Measurements from ENCODE around the gene GTF3C1. TPM values are rescaled to one million over a fixed set of nuclear protein-coding genes. Genes with fewer than 3 reads are reported as not detected.
"Not testable (repeated sequence)": the region's sequence is repeated elsewhere in the genome, so short reads cannot be mapped to it uniquely, and the experiment has no call there.

Gene GTF3C1
- polyA plus RNA-seq, 10 donors: 39.9 to 64.6 (median 51.2) TPM

DNA sequence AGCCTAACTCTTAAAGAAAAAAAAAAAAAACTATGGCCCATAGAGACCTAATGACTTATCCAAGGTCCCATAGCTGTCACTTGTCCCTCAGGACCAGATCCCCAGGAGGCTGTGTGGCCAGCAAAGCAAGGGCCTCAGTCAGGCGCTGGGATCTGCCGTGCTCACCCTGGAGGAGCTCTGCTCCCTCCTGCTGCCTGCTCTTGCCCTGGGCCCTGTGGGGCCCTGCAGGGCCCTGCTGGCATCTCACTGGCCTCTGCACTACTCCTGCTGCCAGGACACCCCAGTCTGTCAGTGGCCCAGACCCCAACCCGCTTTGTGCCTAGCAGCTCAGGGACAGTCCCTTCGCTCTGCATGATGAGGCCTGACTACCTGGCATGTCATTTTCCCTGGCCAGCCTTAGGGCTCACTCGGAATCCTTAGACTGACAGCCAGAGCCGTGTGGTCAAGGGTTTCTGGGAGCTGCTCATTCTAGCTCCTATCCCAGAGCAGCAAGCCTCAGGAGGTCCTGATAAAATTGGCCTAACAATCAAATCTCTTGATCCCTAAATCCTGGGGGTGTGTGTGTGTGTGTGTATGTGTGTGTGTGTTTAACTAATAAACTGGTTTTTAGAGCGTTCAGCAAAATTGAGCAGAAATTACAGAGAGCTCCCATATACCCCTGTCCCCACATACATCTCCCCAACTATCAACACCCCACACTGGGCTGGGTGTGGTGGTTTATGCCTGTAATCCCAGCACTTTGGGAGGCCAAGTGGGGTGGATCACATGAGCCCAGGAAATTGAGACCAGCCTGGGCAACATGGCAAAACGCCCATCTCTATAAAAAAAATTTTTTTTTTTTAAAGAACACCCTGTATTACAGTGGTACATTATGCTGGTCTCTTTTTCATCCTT is 22.0 kb upstream of the GTF3C1 start:
- no peak for DNase-seq

- DNase-seq: not testable (repeated sequence)
These were observed 21.3 kb upstream of the GTF3C1 start for GRCh38 chr16:27570986-27571385.

DNA sequence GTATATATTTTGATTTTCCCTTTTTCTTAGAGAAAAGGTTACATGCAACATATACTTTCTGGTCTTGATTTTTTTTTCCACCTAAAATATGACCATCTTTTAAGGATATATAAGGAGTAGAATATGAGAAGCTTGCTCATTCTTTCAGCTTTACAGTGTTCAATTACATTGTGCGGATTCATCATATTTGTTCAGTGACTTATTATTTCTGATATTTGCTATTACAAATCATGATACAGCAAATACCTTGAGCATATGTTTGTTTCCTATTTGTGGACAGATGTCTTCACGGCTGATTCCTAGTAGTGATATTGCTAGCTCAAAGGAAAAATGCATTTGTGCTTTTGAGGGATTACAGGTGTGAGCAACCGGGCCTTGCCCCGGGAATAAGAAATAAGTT is 18.4 kb upstream of the GTF3C1 start:
- DNase-seq: no peak

- DNase-seq: no peak
These were observed 16.7 kb upstream of the GTF3C1 start for GRCh38 chr16:27566417-27566816.

DNA sequence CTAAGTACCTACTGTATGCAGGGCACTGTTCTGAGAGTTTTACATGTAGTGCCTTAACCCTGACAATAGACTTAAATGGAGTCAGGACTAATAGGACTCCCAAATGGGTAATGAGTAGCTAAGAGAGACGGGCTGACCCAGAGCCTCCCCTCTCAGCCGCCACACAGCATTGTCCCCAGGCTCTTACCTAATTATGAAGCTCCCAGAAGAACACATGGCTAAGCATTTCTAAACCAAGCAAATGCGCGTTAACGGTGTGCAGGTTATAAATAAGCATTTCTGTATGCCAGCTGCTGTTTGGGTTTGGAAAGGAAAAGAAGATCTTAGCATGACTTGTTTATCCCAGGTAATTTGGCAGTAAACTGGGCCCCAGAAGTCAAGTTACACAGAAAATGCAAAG is 14.5 kb upstream of the GTF3C1 start:
- no peak for DNase-seq

DNA sequence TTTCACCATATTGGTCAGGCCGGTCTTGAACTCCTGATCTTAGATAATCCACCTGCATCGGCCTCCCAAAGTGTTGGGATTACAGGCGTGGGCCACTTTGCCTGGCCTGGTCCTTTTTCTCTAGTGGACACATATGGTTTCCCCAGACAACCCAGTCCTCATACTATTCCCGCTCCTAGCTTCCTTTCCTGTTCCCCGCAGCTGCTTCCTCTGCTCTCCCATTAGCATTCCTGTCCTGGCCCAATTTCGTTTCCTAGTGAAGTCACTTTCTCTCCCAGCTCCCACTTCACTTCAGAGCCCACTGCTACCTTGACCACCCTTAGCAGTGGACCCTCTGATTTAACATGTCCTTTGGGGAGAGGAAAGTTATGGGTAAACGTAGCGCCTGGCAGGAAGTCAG is 11.5 kb upstream of the GTF3C1 start:
- DNase-seq: peak in 1 of 3 donors; percentile 12

GRCh38 chr16:27558932-27559331 is 9.2 kb upstream of the GTF3C1 start:
- DNase-seq: no peak

- DNase-seq: no peak
These were observed 8.7 kb upstream of the GTF3C1 start for GRCh38 chr16:27558434-27558833.

DNA sequence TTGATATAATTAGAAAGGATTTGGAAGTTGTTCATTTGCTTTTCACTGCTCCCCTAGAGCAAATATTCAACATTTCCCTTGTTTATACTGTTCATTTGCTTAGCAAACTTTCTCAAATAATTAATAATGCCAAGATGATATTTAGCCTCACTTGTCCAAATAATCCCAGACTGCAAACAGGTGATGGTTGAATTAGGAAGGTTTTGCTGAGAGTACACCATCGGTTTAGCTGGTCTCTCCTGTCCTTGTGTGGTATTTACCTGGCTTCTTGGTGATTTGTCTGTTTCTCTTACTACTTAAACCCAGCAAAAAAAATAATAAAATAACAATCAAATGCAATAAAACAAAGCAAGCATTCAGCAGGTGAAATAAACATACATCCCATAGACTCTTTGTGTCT is 6.8 kb upstream of the GTF3C1 start:
- DNase-seq: no peak

DNA sequence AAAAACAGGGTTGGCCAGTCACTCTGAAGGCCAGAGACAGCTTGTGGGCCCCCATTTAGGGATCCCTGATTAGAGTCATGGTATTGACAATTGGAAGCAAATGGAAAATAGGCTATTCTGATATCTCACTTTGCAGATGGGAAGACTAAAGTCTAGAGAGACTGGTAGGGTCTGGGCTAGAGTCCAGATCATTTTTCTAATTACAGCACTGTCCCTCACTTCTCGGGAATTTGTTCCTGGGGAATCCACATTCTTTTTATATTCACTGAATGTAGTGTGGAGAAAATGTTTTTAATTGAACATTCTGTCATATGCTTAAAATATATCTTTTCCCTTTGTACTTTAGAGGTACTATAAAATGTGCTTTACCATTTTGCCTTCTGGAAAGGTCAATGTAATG is 1.3 kb upstream of the GTF3C1 start:
- DNase-seq: no peak

DNA sequence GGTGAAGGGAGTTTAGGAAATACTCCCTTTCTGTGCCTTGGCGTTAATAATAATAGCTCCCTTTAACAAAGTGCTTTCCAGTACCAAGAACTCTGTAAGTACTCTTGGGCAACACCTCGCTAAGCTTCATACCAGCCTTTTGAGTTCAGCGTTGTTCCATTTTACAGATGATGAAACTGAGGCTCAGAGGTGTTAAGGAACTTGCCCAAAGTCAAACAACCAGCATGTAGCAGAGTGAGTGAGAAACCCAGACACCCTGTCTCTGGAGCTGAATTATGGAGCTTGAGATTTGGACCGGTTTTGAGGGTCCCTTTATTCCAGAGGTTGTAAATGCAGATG is 838 bp upstream of the GTF3C1 start:
- DNase-seq: no peak

DNA sequence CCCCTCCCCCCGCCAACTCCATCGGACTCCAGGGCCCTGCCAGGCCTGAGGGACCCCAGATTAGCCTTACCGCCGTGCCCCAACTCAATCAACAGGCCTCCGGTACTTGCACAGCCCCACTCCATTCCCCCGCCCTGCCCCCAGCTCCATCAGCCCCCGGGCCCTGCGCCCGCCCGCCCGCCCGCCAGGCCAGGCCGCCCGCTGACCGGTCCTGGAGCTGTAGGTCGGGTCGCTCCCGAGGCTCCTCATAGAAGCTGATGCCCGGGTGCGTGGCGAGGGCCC is 308 bp downstream of the GTF3C1 start:
- no peak for DNase-seq

DNA sequence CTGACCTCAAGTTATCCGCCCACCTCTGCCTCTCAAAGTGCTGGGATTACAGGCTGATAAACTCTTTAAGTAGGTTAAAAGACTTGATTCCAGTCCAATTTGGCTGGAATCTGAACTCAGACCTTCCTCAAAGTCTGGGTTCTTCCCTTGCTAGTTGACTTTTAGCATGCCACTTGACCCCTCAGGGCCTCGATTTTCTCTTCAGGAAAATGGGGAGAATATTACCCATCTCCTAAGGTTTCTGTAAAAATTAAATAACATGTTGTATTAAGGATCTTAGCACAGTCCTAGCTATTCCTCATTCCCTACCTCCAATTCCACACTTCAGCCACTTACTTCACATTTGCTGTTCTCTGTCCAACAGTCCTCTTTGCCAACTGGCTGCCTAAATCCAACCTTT is 1.9 kb downstream of the GTF3C1 start:
- DNase-seq: no peak

- peak in 2 of 3 donors; percentile 14 to 42 for DNase-seq
These were observed 2.6 kb downstream of the GTF3C1 start for GRCh38 chr16:27547134-27547533.

DNA sequence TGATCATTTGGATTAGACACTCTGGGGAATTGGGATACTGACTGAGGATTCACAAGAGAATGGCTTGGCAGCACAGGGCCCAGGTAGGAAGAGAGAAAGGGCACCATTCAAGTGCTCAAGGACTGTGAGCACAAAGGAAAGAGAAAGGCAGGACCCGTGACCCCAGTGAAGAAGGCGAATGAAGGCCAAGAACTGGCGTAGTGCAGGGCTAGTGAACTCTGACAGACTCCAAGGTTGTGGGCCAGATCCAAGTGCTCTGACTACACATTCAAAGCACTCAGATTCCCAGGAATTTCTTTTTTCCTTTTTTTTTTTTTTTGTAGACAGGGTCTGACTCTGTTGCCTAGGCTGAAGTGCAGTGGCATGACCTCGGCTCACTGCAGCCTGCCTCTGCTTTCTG is 5.0 kb downstream of the GTF3C1 start:
- DNase-seq: no peak

DNA sequence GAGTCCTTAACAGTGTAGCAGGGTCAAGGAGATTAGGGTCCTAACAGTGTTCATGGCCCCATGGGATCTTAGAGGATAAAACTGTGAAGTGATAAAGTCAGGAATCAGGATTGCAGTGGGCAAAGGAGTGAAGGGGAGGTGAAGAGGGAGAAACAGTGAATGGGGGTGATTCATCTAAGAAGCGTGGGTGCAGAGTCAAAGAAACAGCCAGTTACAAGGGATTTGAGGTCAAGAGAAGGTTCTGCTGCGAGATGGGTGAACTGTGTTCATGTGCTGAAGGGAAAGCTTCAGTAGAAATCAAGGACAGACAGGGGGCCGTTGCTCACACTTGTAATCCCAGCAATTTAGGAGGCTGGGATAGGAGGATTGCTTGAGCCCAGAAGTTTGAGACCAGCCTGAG is 5.9 kb downstream of the GTF3C1 start:
- no peak for DNase-seq

GRCh38 chr16:27539636-27540035 is 10.1 kb downstream of the GTF3C1 start:
- no peak for DNase-seq

GRCh38 chr16:27539120-27539519 is 10.6 kb downstream of the GTF3C1 start:
- DNase-seq: no peak

DNA sequence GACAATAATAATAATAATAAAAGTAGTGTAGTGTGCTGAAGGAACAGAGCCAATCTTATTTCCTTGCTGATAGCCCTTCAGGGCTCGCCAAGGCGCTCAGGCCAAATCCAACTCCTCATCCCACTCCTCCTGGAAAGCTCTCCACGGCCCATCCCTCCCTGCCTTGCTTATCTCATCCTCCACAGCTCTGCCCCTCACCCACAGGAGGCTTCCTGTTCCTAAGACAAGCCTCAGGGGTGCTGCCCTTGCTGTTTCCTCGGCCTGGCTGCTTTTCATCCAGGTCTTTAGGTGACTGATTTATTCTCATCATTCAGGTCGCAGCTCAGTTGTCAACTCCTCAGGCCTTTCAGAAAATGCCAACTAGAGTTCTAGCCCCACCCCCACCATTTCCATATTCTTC is 11.2 kb downstream of the GTF3C1 start:
- DNase-seq: peak in 1 of 3 donors; percentile 32

DNA sequence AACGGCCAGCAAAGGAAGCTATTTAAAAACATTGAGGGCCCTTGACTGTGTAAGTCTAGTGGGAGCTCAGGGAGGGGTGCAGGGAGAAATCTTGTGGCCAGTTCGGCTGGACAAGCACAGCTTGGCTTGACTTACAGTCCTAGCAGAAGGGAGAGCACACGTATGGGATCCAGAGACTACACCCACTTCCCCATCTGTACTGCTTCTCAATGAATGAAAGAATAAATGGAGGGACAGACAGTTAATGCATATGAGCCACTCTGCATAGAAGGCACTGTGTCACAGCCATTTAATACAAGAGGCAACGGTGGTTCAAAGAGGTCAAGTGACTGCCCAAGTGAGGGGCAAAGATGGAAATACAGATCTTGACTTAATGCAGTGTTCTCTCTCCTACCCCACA is 15.5 kb downstream of the GTF3C1 start:
- no peak for DNase-seq

DNA sequence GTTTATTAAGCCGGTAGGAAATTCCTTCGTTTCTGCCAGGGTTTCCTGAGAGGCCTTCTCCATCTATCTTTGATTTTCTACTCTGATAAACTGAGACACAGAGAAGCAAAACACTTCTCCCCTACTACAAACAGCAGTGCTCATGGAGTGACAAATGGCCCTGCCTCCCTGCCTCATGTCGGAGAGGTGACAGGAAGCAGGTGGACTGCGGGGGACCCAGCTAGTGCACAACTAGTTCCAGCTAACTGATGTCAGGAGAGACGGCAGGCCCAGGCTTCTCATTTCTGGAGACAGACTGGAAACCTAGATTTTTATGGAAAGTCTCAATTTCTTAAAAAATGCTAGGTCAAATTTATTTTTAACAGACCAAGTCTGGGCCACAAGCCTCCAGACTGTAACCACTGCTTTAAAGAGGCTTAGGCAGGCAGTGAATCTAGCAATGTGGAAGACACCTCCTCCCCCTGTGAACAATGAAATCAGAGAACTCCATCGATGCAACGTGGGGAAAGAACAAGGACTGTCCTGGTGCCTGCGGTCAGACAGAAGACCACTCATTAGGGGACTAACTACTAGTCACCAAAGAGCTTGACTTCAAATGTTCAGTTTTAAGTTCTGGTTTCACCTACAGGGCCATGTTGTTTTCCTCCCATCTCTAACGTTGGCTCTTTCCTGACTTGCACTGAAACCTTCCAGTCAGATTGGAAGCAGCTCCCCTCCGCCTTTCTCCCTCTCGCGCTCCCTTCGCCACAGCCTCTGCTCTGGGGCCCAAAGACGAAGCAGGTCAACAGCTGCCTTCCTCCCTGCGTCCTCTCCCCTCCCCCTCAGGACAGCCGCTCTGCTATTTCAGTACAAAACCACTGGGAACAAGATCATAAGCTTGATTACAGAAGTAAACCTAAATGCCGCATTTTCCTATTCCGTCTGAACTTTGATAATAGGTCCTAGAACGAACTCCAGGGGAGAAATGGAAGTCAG is 17.6 kb downstream of the GTF3C1 start:
- DNase-seq: no peak

DNA sequence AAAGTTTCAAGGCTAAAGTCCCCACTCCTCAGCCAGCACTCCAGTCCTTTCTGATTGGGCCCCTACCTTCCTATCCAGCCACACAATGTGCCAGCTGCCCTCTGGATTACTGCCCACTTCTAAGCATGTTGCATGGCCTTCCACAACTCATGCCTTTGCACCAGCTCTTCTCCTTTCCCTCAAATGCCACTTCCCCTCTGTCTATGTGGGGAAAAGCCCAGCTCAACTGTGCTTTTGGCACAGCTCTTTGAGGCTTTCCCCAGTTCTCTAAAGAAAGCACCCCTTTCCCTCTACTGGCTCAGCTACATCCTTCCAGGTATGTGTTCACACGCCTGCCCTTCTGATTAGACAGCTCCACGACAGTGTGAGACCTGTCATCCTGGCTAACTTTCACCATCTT is 18.5 kb downstream of the GTF3C1 start:
- no peak for DNase-seq

DNA sequence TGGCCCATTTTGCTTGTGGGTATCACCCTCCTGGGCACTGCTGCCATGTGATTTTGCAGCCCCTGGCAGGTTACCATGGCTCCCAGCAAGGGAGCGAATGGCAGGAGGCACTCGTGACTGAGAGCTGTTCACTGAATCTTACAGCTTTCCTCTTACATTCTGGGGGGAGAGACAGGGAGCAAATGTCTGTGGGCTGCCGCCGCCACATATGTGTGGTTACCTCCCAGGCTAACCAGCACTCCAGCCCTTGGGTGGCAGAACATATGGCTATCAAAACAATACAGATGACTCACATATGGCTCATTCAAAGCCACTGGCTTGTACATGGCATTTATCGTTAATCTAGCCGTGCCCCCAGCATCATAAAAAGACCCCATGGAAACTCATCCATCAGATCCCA is 19.8 kb downstream of the GTF3C1 start:
- peak in 1 of 3 donors; percentile 64 for DNase-seq
